ENCODE data around the gene KRTAP5-7.
"Not testable (repeated sequence)": the region's sequence is repeated elsewhere in the genome, so short reads cannot be mapped to it uniquely, and the experiment has no call there.

Gene KRTAP5-7

GRCh38 chr11:71532036-71532610 is 5.1 kb downstream of the KRTAP5-7 start:
- in situ Hi-C loops (cut with HindIII; ENCODE audit: low sequenced_read_pairs): no loop called here

GRCh38 chr11:71534711-71535608 is 7.9 kb downstream of the KRTAP5-7 start:
- in situ Hi-C loops (cut with HindIII; ENCODE audit: low sequenced_read_pairs); DNase-seq (ENCODE audit: low read depth); H3K4me3 ChIP-seq (ENCODE audit: low read depth, low read length): not testable (repeated sequence)

More at GRCh38 chr11:71532036-71532610, 5.1 kb downstream of the KRTAP5-7 start:
- H3K4me3 ChIP-seq (ENCODE audit: low read depth, low read length): no peak overlapping the region
- no peak for TF ChIP-seq CTCF (IDR thresholded peaks at IDR 0.05; ENCODE audit: low read depth, low read length, missing control alignments)
- DNase-seq (ENCODE audit: low read depth): no peak

DNA sequence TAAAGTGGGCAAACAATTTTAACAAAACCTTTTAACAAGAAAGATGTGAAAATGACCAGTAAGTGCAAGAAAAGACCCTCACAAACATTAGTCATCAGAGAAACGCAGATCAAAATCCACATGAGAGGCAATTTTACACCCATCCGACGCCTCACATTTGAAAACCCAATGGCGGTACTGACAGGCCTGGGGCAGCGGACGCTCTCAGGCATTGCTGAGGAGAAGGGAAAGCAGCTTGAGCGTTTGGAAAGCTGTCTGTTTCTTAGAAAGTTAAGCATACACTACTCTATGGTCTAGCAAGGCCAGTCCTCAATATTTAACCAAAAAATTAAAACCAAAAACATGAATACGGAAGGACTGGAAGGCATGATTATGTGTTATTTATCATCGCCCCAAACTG is 8.8 kb downstream of the KRTAP5-7 start:
- in situ Hi-C loops (cut with HindIII; ENCODE audit: low sequenced_read_pairs): no loop called here
- no peak for DNase-seq (ENCODE audit: low read depth)
- H3K4me3 ChIP-seq (ENCODE audit: low read depth, low read length): no peak overlapping the region
- no peak for TF ChIP-seq CTCF (IDR thresholded peaks at IDR 0.05; ENCODE audit: low read depth, low read length, missing control alignments)

DNA sequence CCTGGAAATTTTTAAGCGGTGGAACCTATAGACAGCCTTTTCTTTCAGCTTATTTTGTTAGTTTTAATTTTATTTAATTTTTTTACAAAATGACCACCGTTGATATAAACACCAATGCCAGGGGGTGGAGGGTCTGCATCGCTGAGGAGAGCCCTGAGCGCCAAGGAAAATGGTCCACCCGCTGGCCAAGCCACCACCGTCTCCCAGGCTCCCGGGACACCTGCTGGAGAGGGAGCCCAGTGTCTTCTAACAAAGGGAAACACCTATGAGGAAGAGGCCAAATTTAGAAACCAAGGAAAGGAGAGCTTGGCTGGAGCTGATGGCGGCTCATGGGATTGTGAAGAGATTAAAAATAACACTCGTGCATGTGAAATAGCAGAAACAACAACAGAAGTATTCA is 10.5 kb downstream of the KRTAP5-7 start:
- DNase-seq (ENCODE audit: low read depth): no peak
- no peak for TF ChIP-seq CTCF (IDR thresholded peaks at IDR 0.05; ENCODE audit: low read depth, low read length, missing control alignments)
- H3K4me3 ChIP-seq (ENCODE audit: low read depth, low read length): no peak overlapping the region
- in situ Hi-C loops (cut with HindIII; ENCODE audit: low sequenced_read_pairs): no loop called here

- H3K4me3 ChIP-seq (ENCODE audit: low read depth, low read length); DNase-seq (ENCODE audit: low read depth); in situ Hi-C loops (cut with HindIII; ENCODE audit: low sequenced_read_pairs): not testable (repeated sequence)
These were observed 11.1 kb downstream of the KRTAP5-7 start, which contains the start of gene KRTAP5-8 for GRCh38 chr11:71537977-71538665. KRTAP5-8 (plus strand) TSS chr11:71538025; CDS start chr11:71538056, 31 bp downstream.

DNA sequence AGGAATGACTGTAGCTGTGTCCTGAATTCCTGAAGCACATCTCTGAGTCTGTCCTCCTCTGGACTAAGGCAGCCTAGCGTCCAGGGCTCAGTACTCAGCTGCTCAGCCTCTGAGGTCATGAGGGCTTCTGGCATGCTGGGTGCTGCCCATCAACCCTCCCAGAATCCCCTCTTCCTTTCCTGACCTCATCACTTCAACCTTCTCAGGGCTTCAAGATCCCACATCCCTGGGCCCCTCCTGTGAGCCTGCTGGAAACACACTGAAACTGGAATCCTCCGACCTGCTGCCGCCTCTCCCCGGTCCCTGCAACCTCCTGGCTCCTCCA is 11.6 kb downstream of the KRTAP5-7 start:
- DNase-seq (ENCODE audit: low read depth): no peak
- no peak overlapping the region for H3K4me3 ChIP-seq (ENCODE audit: low read depth, low read length)
- in situ Hi-C loops (cut with HindIII; ENCODE audit: low sequenced_read_pairs): no loop called here
- TF ChIP-seq CTCF (IDR thresholded peaks at IDR 0.05; ENCODE audit: low read depth, low read length, missing control alignments): no peak

DNA sequence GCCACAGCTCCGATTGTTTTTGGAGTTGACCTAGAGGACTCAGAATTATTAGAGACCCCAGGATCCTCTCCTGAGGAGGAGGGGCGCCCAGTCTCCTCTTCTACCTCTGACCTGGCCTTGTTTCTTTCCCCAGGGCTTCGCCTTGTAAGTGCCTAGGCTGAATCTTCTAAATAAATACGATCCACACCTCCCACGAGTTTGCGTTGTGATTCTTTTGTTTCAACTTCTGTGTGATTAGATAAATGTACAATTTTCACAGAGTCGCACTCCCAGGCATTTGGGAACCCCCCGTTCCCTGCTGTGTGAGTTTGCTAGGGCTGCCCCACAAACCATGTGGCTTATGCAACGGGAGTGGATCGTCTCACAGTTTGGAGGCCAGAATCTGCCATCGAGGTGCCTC is 11.9 kb downstream of the KRTAP5-7 start:
- no peak for DNase-seq (ENCODE audit: low read depth)
- H3K4me3 ChIP-seq (ENCODE audit: low read depth, low read length): no peak overlapping the region
- no peak for TF ChIP-seq CTCF (IDR thresholded peaks at IDR 0.05; ENCODE audit: low read depth, low read length, missing control alignments)
- in situ Hi-C loops (cut with HindIII; ENCODE audit: low sequenced_read_pairs): no loop called here

GRCh38 chr11:71539971-71540370 is 12.9 kb downstream of the KRTAP5-7 start:
- DNase-seq (ENCODE audit: low read depth); in situ Hi-C loops (cut with HindIII; ENCODE audit: low sequenced_read_pairs); H3K4me3 ChIP-seq (ENCODE audit: low read depth, low read length): not testable (repeated sequence)

- H3K4me3 ChIP-seq (ENCODE audit: low read depth, low read length); in situ Hi-C loops (cut with HindIII; ENCODE audit: low sequenced_read_pairs); DNase-seq (ENCODE audit: low read depth): not testable (repeated sequence)
These were observed 13.6 kb downstream of the KRTAP5-7 start for GRCh38 chr11:71540521-71541304.
